Measurements from ENCODE around the gene RTEL1.

The RTEL1 gene

DNA sequence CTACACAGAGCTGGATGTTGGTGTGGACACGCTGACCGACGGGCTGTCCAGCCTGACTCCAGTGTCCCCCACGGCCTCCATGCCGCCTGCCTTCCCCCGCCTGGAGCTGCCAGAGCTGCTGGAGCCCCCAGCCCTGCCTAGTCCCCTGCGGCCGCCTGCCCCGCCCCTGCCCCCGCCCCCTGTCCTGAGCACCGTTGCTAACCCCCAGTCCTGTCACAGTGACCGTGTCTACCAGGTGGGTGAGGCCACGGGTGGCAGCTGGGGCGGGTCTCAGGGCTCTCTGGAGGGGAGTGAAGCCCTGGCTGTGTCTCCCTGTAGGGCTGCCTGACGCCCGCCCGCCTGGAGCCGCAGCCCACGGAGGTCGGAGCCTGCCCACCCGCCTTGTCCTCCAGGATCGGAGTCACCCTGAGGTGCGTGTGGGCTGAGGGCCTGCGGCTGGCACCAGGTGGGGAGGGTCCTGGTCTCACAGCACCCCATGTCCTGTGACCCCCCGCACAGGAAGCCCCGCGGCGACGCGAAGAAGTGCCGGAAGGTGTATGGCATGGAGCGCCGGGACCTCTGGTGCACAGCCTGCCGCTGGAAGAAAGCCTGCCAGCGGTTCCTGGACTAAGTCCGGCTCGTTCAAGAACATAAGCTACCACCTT lies 84.4 kb downstream of the RTEL1 start:
- Histone ChIP-seq H3K4me1 (ENCODE audit: control insufficient read depth, insufficient read depth, low read length) (peaks cover 28% of the 10 kb centered on the region), H3K36me3 (ENCODE audit: control insufficient read depth, insufficient read depth, low read length) (no peaks in the 10 kb centered on the region), H3K4me3 (ENCODE audit: low read length) (no peak overlapping the region), H3K9ac (ENCODE audit: low read length) (no peak overlapping the region), H3K27me3 (ENCODE audit: control insufficient read depth, insufficient read depth, low read length) (no peaks in the 10 kb centered on the region), H3K9me3 (ENCODE audit: control insufficient read depth, low read length) (no peaks in the 10 kb centered on the region)

GRCh38 chr20:63743210-63743970 lies 85.3 kb downstream of the RTEL1 start:
- peaks cover 23% of the 10 kb centered on the region for H3K4me1 ChIP-seq (ENCODE audit: control insufficient read depth, insufficient read depth, low read length)
- H3K4me3 ChIP-seq (ENCODE audit: low read length) = no peak overlapping the region
- H3K27me3 ChIP-seq (ENCODE audit: control insufficient read depth, insufficient read depth, low read length) = no peaks in the 10 kb centered on the region
- no peaks in the 10 kb centered on the region for H3K36me3 ChIP-seq (ENCODE audit: control insufficient read depth, insufficient read depth, low read length)
- H3K9ac ChIP-seq (ENCODE audit: low read length) = no peak overlapping the region
- no peaks in the 10 kb centered on the region for H3K9me3 ChIP-seq (ENCODE audit: control insufficient read depth, low read length)

GRCh38 chr20:63744158-63744557 lies 86.0 kb downstream of the RTEL1 start:
- Histone ChIP-seq H3K36me3 (ENCODE audit: control insufficient read depth, insufficient read depth, low read length) (no peaks in the 10 kb centered on the region), H3K27me3 (ENCODE audit: control insufficient read depth, insufficient read depth, low read length) (no peaks in the 10 kb centered on the region), H3K4me3 (ENCODE audit: low read length) (no peak overlapping the region), H3K4me1 (ENCODE audit: control insufficient read depth, insufficient read depth, low read length) (peaks cover 16% of the 10 kb centered on the region), H3K9me3 (ENCODE audit: control insufficient read depth, low read length) (no peaks in the 10 kb centered on the region), H3K9ac (ENCODE audit: low read length) (no peak overlapping the region)

DNA sequence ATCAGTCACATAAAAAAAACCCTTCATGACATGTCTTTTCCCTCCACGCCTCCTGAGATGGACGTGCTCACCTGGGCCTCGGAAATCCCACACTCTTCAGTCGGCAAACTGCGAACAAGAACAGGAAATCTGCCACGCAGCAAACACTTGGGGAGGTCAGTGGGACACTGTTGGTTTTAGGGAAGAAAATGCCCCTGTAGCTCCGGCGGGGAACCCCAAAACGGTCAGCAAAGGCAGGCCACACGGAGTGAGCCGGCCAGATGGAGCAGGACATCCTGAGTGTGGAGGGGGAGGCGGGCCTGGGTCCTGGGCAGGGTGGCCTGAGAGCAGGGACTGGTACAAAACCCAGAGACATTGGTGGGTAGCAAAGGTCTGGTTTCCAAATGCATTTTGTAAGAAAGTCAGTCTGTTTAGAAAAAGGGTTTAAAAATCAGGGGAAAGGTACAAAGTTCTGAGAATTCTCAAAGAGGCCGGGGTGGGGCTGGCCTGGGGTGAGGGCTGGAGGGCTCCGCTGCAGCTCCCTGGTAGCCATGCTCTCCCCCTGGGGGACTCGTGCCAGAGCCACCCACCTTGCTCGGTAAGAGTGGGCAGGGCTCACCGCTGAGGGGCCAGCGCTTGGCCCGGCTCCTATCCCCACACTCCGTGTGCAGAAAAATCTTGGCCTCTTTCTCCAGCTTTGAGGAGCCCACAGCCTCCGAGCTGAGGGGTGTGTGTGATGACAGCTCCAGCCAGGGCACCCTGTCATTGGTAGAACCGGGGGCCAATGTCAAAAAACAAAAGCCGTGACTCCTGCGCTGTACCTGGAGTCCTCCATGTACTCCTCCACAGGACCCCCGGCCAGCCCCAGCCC lies 86.7 kb downstream of the RTEL1 start:
- Histone ChIP-seq H3K4me1 (ENCODE audit: control insufficient read depth, insufficient read depth, low read length) (peaks cover 16% of the 10 kb centered on the region), H3K9ac (ENCODE audit: low read length) (no peak overlapping the region), H3K4me3 (ENCODE audit: low read length) (no peak overlapping the region), H3K27me3 (ENCODE audit: control insufficient read depth, insufficient read depth, low read length) (no peaks in the 10 kb centered on the region), H3K36me3 (ENCODE audit: control insufficient read depth, insufficient read depth, low read length) (no peaks in the 10 kb centered on the region), H3K9me3 (ENCODE audit: control insufficient read depth, low read length) (no peaks in the 10 kb centered on the region)

DNA sequence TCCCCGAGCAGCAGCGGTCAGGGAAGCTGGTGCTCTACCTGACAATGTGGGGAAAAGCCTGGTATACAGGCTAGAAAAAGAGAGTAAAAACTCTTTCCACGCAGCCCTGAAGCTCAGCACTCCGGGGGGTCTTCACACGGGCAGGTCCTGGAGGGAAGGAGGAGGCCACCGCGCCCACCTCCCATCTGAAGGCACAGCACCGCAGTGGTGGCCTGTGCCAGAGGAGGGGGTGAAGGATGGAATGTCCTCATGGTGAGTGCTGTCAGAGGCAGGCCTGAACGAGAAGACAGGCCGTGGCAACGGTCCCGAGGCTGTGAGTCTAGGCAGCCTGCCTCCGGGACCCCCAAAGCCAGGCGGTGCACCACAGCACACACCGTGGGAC lies 87.3 kb downstream of the RTEL1 start:
- Histone ChIP-seq H3K9ac (ENCODE audit: low read length) (no peak overlapping the region), H3K4me3 (ENCODE audit: low read length) (no peak overlapping the region), H3K36me3 (ENCODE audit: control insufficient read depth, insufficient read depth, low read length) (no peaks in the 10 kb centered on the region), H3K4me1 (ENCODE audit: control insufficient read depth, insufficient read depth, low read length) (peaks cover 15% of the 10 kb centered on the region), H3K27me3 (ENCODE audit: control insufficient read depth, insufficient read depth, low read length) (no peaks in the 10 kb centered on the region), H3K9me3 (ENCODE audit: control insufficient read depth, low read length) (no peaks in the 10 kb centered on the region)
